PFSK-1 (cell line): ENCODE measurements around the gene C19orf25.

ENCODE experiments used
- FOXP2 ChIP-seq: optimal IDR thresholded peaks from 2 replicates; pipeline ENCODE3; 2011; ENCODE audit warnings: borderline replicate concordance, control low read depth, inconsistent platforms; ENCODE audit not compliant: insufficient read depth; ENCODE audit errors: extremely low read length, extremely low read depth
- POLR2AphosphoS5 ChIP-seq: IDR thresholded peaks from 2 replicates; pipeline ENCODE4 v1.6.1; 2012; ENCODE audit warnings: low read depth, mild to moderate bottlenecking, control low read depth, low read length, moderate library complexity
- REST ChIP-seq, 2 experiments: IDR thresholded peaks; 2 replicates each; pipeline versions ENCODE4 v1.6.1 to v1.8.0; 2011 to 2012; ENCODE audit warnings: low read depth in 2 of 2, low read length in 2 of 2, control low read depth in 1 of 2, inconsistent platforms in 1 of 2, mild to moderate bottlenecking in 1 of 2, moderate library complexity in 1 of 2; ENCODE audit not compliant: insufficient read depth in 1 of 2
- SIN3A ChIP-seq: IDR thresholded peaks from 2 replicates; pipeline ENCODE4 v1.6.1; 2012; ENCODE audit warnings: mild to moderate bottlenecking, low read length, moderate library complexity, borderline replicate concordance; ENCODE audit not compliant: insufficient read depth
- TAF1 ChIP-seq: IDR thresholded peaks from 2 replicates; pipeline ENCODE4 v1.6.1; 2012; ENCODE audit warnings: low read length, control low read depth, borderline replicate concordance; ENCODE audit not compliant: insufficient read depth

The C19orf25 gene

GRCh38 chr19:1456121-1456900, 22.7 kb downstream of the C19orf25 start:
- TF ChIP-seq FOXP2 (no peak), TAF1 (no peak), REST (IDR thresholded peaks at IDR 0.05; ENCODE audit: insufficient read depth in 1 of 2, low read depth in 2 of 2, low read length in 2 of 2) (no peak), POLR2AphosphoS5 (no peak; the same call in 1 of the 2 replicates), SIN3A (no peak)

DNA sequence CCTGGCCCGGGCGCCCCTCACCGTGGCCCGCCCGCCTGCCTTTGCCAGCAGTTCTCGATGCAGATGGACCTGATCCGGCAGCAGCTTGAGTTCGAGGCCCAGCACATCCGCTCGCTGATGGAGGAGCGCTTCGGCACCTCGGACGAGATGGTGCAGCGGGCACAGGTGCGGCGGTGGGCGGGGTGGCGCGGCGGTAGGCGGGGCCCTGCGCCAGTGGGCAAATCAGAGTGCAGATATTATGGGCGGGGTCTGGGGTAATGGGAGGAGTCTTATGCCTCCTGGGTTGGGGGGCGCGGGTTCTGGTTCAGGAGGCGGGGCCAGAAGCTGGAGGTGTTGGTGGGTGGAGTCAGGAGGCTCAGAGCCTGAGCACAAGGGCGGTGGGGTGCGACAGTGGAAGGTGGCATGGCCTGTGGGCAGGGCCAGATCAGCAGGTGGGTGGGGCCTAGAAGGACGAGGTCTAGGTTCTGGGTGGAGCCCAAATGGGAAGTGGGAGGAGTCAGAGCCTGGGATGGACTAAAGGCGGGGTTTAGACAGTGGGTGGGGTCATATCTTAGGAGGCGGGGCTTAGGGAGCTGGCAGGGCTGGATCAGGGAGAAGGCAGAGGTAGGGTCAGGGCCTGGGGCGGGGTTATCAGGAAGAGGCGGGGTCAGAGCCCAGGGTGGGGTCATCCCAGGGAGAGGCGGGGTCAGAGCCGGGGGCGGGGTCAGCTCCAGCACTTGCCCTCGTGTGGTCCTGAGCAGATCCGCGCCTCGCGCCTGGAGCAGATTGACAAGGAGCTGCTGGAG, 23.5 kb downstream of the C19orf25 start:
- TF ChIP-seq FOXP2: no peak
- no peak for TF ChIP-seq SIN3A
- no peak for TF ChIP-seq POLR2AphosphoS5
- no peak for TF ChIP-seq TAF1
- TF ChIP-seq REST (IDR thresholded peaks at IDR 0.05; ENCODE audit: insufficient read depth in 1 of 2, low read depth in 2 of 2, low read length in 2 of 2): no peak

GRCh38 chr19:1455002-1455335, 24.0 kb downstream of the C19orf25 start:
- TF ChIP-seq FOXP2: no peak
- TF ChIP-seq POLR2AphosphoS5: no peak
- TF ChIP-seq SIN3A: no peak
- TF ChIP-seq TAF1: no peak
- TF ChIP-seq REST (IDR thresholded peaks at IDR 0.05; ENCODE audit: insufficient read depth in 1 of 2, low read depth in 2 of 2, low read length in 2 of 2): no peak

GRCh38 chr19:1453525-1454364, 25.3 kb downstream of the C19orf25 start:
- TF ChIP-seq REST (IDR thresholded peaks at IDR 0.05; ENCODE audit: insufficient read depth in 1 of 2, low read depth in 2 of 2, low read length in 2 of 2) (no peak), SIN3A (no peak), FOXP2 (no peak), TAF1 (no peak), POLR2AphosphoS5 (no peak)
